Measurements from ENCODE around the gene KL. TPM values are rescaled to one million over a fixed set of nuclear protein-coding genes. Genes with fewer than 3 reads are reported as not detected.

The KL gene
- total and polyA plus RNA-seq, 2 experiments from 2014 or later: not detected

DNA sequence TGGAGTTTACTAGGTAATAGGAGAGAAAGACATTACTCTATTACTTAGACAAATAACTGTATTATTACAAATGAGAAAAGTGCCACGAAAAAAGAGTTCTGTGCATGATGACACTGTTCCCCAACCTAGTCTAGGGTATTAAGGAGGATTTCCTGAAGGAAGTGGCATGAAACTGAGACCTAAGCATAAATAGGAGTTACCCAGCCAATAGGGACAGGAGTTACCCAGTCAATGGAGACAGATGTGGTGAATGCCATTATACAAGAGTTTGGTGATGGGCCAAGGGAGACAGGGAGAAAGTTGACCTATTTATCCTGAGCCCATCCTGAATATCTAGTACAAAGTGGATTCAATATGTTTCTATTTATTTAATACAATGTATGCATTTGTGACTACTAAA is 65.4 kb downstream of the KL start:
- Histone ChIP-seq H3K9me3 (ENCODE audit: low read depth) (no peaks in the 10 kb centered on the region), H3K36me3 (no peaks in the 10 kb centered on the region), H3K4me3 (no peak overlapping the region), H3K4me1 (ENCODE audit: low read depth) (no peaks in the 10 kb centered on the region), H3K27ac (no peak overlapping the region), H3K27me3 (no peaks in the 10 kb centered on the region)
- no peak for DNase-seq (ENCODE audit: low read depth in 1 of 2, low spot score in 1 of 2)
- TF ChIP-seq, protein P1, sequence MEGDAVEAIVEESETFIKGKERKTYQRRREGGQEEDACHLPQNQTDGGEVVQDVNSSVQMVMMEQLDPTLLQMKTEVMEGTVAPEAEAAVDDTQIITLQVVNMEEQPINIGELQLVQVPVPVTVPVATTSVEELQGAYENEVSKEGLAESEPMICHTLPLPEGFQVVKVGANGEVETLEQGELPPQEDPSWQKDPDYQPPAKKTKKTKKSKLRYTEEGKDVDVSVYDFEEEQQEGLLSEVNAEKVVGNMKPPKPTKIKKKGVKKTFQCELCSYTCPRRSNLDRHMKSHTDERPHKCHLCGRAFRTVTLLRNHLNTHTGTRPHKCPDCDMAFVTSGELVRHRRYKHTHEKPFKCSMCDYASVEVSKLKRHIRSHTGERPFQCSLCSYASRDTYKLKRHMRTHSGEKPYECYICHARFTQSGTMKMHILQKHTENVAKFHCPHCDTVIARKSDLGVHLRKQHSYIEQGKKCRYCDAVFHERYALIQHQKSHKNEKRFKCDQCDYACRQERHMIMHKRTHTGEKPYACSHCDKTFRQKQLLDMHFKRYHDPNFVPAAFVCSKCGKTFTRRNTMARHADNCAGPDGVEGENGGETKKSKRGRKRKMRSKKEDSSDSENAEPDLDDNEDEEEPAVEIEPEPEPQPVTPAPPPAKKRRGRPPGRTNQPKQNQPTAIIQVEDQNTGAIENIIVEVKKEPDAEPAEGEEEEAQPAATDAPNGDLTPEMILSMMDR (IDR thresholded peaks at IDR 0.05; ENCODE audit: low read depth, low read length): no peak

DNA sequence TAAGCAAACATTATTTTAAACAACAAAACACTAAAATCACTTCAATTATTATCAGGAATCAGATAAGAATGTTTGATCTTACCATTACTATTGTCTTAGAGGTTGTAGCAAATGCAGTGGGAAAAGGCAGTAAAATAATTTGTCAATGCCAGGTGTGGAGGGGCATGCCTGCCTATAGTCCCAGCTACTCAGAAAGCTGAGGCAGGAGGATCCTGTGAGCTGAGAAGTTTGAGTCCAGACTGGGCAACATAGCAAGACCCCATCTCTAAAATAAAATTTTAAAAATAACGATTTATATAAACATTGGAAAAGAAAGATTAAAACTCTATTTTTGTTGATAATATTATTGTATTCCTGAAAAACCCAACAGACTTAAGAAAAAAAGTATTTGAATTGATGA is 66.8 kb downstream of the KL start:
- no peaks in the 10 kb centered on the region for H3K27me3 ChIP-seq
- H3K36me3 ChIP-seq: no peaks in the 10 kb centered on the region
- H3K9me3 ChIP-seq (ENCODE audit: low read depth): no peaks in the 10 kb centered on the region
- TF ChIP-seq, protein P1 (IDR thresholded peaks at IDR 0.05; ENCODE audit: low read depth, low read length): no peak
- H3K27ac ChIP-seq: no peak overlapping the region
- no peaks in the 10 kb centered on the region for H3K4me1 ChIP-seq (ENCODE audit: low read depth)
- DNase-seq (ENCODE audit: low read depth in 1 of 2, low spot score in 1 of 2): no peak
- H3K4me3 ChIP-seq: no peak overlapping the region

DNA sequence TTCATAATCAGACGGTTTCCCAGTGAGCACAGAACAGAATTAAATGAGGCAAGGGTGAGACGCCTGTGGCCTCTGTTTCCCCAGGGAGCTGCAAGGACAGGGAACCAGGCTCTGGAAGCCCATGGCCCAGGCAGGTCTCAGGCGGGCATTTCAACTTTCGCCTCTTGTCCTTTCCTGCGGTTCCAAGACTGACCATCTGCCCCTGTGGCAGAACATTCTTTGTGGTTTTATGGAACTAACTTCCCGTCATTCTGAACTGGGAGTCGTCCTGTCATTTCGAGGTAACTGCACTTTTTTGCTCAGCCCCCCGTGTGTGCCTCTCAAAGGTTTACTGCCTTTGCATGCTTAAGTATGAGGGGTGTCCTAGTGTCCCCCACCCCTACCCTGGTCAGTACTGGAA is 70.9 kb downstream of the KL start:
- Histone ChIP-seq H3K4me3 (no peak overlapping the region), H3K4me1 (ENCODE audit: low read depth) (no peaks in the 10 kb centered on the region), H3K36me3 (no peaks in the 10 kb centered on the region), H3K27ac (no peak overlapping the region), H3K9me3 (ENCODE audit: low read depth) (no peaks in the 10 kb centered on the region), H3K27me3 (no peaks in the 10 kb centered on the region)
- DNase-seq (ENCODE audit: low read depth in 1 of 2, low spot score in 1 of 2): peak in 1 of 2 donors; percentile 56
- TF ChIP-seq, protein P1 (IDR thresholded peaks at IDR 0.05; ENCODE audit: low read depth, low read length): no peak

DNA sequence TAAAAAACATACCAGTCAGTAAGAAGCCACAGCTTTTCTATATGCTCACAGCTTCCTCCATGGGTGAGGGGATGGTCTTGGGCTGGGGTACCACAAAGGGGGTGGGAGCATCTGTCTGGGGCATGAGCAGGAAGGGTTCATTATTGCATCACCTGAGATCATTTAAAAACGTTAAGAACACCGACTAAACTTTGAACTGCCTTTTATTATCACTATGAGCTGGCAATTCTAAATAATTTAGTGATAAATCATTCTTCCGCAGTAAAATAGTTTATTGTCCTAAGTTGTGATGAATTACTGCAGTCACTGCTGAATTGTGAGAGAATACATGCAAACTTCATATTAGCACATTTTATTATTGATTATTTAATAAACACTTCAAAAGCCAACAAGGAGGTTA is 71.6 kb downstream of the KL start:
- H3K9me3 ChIP-seq (ENCODE audit: low read depth): no peaks in the 10 kb centered on the region
- no peaks in the 10 kb centered on the region for H3K4me1 ChIP-seq (ENCODE audit: low read depth)
- H3K36me3 ChIP-seq: no peaks in the 10 kb centered on the region
- TF ChIP-seq, protein P1 (IDR thresholded peaks at IDR 0.05; ENCODE audit: low read depth, low read length): no peak
- no peak for DNase-seq (ENCODE audit: low read depth in 1 of 2, low spot score in 1 of 2)
- no peak overlapping the region for H3K4me3 ChIP-seq
- H3K27ac ChIP-seq: no peak overlapping the region
- H3K27me3 ChIP-seq: no peaks in the 10 kb centered on the region

DNA sequence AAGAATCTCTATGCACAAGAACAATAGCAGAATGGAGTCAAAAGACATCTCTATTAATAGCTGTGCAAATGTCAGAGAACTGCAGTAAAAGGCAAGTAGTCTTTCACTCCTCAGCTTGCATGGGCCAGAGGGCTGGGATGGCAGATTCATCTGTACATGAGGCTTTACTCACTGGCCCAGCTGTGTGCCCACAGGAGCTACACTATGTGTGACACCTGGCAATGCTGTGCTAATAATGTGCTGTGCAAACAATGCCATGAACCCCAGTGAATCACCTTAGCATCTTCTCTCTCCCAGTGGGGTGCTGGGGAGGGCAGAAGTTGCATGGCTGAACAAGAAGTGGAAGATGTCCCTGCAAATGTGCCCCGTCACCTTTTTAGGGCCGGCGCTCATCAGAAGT is 73.1 kb downstream of the KL start:
- Histone ChIP-seq H3K27ac (no peak overlapping the region), H3K9me3 (ENCODE audit: low read depth) (no peaks in the 10 kb centered on the region), H3K27me3 (no peaks in the 10 kb centered on the region), H3K4me3 (no peak overlapping the region), H3K4me1 (ENCODE audit: low read depth) (no peaks in the 10 kb centered on the region), H3K36me3 (no peaks in the 10 kb centered on the region)
- no peak for DNase-seq (ENCODE audit: low read depth in 1 of 2, low spot score in 1 of 2)
- TF ChIP-seq, protein P1 (IDR thresholded peaks at IDR 0.05; ENCODE audit: low read depth, low read length): no peak

Measured in cardiac muscle cell (in vitro differentiated cells and primary cell).